Fibroblast of skin of right biceps (primary cell): ENCODE data around the gene SPDEF.

ENCODE experiments used
- DNase-seq: peaks from one replicate; pipeline ENCODE4 v3.0.0-alpha.2; 2013

SPDEF gene

GRCh38 chr6:34556031-34556471 is at the start of gene SPDEF:
Gene SPDEF (minus strand): TSS chr6:34556329. CDS start chr6:34544455, 11,874 bp downstream.
- no peak for DNase-seq

- DNase-seq: no peak
These were observed 47.6 kb upstream of the SPDEF start for GRCh38 chr6:34603707-34604106.

DNA sequence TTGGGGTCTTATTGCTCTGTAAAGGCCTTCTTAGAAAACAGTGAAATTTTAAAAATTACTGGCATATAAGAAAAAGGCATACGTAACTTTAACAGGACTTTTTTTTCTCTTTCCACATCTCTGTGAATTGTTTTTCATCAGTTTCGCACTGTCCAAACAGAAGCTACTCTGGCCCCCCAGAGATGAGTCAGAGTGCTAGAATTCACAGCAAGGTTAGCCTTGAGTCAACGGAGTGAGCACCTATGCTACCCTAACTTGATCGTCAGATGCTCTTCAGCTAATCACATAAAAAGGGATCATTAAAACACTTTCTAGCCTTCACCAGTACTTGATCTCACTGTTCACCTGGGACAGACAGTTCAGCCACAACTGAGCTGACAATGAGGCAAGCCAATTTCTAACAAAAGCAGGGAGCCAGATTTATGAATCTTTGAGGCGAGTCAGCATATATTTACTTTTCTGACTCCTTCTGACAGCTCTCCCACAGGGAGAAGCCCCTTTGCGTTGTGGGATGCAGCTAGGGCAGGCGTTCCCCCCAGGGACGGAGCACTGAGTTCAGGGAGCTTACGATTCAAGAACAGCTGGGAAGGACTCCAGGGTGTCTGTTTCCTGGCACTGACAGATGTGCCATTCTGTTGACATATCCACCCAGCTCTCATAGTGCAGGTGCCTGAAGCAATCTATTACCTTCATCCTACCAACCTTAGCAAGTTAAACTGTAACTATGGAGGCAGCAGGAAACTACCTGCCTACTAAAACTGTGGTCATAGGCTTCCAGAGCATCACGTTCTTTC is 46.4 kb upstream of the SPDEF start:
- DNase-seq: peak; percentile 22

DNA sequence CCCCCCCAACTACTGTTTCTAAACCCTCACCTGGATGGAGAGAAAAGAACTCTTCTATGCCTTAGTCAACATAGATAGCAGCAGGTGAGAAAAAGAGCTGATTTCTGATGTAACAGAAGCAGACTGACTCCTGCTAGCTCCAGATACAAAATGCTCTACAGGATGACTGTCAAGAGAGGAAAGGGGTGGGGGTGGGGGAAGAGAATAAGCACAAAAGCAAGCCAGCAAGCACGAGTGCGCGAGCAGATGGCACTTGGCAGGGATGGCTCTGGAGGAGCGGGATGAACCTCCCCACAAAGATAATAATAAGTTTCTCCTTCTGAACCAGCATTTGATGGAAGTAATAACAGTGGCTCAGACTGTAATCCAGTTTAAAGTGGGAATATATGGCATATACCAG is 45.6 kb upstream of the SPDEF start:
- peak; percentile 6 for DNase-seq

- DNase-seq: no peak
These were observed 44.7 kb upstream of the SPDEF start for GRCh38 chr6:34600796-34601195.

GRCh38 chr6:34600101-34600500 is 44.0 kb upstream of the SPDEF start:
- DNase-seq: no peak

GRCh38 chr6:34598712-34599111 is 42.6 kb upstream of the SPDEF start:
- no peak for DNase-seq

GRCh38 chr6:34597605-34598353 is 41.6 kb upstream of the SPDEF start:
- no peak for DNase-seq

DNA sequence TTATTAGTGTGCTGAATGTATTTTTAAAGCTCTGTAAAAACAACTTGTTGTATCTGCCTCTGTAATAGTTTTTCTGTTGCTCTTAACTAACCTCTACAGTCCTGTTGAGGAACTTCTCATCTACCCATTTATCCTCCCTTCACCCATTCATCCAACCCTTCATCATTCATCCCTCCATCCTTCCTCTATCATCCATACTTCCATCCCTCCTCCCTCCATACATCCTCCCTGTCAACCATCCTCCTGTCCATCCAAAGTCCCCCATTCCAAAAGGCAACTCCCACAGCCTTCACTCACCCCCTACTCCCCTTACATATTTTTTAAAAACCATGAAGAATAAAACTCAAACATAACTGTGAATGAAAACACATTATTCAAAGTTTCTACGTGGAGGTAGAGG is 40.7 kb upstream of the SPDEF start:
- no peak for DNase-seq

DNA sequence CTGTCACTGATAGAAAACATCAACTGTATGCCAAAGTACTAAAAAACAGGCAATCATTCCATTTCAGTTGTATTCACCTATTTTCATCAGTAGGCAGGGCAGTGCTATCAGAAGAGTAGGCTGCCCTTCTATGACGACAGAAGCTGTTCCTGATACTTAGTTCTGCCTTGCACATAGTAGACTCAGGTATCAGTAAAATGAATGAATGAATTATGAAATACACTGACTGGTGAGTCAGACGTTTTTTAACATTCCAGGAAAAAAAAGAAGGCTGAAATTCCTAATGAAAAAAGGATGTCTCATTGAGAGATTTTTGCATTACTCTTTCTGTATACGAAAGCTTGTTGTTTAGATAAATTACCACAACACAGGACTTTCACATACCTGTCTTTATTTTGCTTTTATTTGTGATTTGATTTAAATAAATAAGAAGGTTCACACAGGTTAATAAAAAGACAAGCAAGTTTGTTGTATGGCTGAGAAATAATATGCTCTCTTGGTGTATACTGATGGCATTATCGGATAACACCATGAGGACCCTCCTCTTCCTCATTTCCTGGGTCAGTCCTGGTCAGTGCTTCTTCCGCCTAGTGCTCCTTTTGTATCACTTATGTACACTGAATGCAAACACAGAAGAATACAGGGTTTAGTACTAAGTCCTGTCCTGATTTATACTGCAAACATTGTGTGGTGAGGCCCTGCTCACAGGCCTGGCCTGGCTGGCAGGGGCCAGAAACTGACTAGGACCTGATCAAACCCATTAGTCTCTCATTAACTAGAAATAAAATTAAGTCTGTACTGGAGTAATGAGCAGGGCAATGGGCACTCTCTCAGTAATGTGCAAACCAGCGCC is 39.4 kb upstream of the SPDEF start:
- peak; percentile 38 for DNase-seq

- no peak for DNase-seq
These were observed 37.6 kb upstream of the SPDEF start for GRCh38 chr6:34593701-34594100.

DNA sequence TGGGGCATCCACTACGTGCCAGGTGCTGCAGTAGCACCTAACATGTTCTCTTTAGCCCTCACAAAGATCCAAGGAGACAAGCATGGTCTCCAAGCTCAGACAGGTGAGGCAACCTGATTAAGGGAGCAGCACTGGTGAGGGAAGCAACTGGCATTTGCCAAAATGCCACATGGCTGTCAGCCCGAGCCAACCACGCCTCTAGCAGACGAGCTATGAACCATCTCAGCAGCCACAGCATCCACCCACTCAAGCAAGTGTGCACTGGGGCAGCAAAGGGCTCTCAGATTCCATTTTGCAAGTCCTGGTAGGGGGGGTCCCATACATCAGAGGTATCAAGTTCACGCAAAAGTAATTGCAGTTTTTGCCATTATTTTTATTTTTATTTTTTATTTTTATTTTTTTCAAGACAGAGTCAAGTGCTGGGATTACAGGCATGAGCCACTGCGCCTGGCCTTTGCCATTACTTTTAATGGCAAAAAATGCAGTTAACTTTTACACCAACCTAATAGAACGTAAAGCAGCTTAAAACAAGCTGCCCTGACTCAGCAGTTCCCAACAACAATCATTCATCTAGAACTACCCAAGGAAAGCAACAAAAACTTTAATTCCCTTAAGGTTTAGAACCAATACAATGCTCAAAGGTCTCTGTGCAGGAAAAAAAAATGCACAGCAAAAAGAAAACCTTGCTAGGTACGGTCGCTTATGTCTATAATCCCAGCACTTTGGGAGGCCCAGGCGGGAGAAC is 36.3 kb upstream of the SPDEF start:
- no peak for DNase-seq

DNA sequence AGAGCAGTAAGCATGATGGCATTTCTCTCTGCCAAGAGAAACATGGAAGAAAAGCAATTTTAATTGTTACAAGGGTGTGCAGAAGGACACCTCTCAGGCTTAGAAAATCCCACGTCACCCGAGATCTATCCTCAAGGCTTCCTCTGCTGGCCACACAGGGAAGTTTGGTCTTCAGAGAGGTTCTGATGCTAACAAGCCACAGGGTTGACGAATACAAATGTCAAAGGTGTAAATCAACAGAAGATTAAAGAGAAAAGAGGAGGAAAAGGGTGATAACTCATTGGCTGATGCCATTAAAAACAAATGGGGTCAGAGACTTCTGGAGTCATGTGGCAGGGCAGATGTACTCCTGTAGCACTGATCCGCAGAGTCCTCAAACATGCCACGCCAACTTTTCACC is 33.6 kb upstream of the SPDEF start:
- DNase-seq: no peak

- DNase-seq: no peak
These were observed 33.0 kb upstream of the SPDEF start for GRCh38 chr6:34589140-34589539.

DNA sequence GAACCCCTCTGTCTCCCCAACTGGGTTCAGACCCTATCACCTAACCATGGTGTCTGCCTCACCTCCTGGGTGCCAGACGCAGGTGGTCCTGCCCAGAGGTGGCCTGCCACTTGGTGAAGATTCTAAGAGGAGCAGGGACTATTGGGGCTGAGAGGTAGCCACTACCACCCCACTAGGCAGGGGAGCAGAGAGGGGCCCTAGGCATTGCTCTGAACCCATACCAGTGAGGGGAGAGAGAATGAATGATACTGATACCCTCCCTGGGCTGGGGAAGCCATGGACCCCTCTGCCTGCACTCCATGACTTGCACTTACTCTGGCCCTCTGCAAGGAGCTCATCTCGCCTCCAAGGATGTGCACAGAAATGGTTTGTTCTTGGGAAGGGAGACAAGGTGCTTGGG is 31.7 kb upstream of the SPDEF start:
- no peak for DNase-seq

DNA sequence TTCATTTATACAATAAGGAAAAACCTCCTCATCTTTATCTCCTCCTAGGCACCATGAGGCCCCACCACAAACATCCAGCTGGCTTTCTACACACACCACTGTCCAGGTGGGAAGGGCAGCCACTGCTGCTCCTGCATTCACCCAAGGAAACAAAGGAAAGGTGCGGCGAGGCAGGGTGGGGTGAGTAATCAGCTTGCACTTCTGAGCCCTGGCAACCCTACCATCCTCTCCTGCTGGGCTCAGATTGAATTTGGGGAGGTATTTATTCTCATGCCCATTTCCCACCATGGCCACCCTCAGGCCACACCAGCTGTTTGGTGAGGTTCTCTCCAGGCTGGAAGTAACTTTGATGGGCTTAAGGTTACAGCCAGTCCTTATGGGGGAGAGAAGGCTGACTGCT is 31.2 kb upstream of the SPDEF start:
- DNase-seq: no peak

- no peak for DNase-seq
These were observed 30.4 kb upstream of the SPDEF start for GRCh38 chr6:34586327-34587040.

- no peak for DNase-seq
These were observed 29.5 kb upstream of the SPDEF start for GRCh38 chr6:34585512-34586061.

GRCh38 chr6:34585108-34585507 is 29.0 kb upstream of the SPDEF start:
- no peak for DNase-seq

- DNase-seq: no peak
These were observed 28.6 kb upstream of the SPDEF start for GRCh38 chr6:34584694-34585093.

DNA sequence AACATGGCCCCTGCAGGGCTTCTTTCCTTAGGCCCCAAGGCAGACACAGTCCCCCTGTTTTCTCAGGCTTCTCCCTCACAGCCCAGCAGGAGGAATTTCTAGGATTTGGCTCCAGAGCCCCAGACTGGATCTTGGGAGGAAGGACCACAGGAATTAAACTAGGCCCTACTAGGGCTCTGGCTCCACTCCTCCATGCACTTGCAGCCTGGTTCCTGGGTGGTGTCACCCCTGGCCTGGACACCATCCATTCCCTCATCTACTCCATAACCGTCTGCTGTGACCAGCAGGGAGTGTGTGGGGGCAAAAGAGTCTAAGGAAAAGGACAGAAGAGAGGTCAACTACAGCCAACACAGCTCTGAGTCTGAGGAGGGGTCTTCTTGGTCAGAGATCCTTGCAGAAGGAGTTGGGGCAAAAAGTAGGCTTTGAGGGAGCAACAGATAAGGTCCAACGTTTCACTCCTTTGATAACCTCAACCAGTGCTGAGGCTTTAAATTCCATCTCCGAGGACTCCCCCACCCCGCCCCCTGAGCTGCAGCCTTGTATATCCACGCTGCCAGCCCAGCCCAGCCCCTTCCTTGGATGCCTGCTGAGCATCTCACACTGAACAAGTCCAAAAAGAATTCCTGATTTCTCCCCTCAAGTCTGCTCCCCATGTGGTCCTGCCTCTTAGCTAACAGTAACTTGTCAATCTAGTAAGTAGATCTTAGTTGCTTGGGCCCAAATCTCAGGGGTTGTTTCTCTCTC is 27.9 kb upstream of the SPDEF start:
- no peak for DNase-seq
